ENCODE results near the gene MAGI2.

The MAGI2 gene

DNA sequence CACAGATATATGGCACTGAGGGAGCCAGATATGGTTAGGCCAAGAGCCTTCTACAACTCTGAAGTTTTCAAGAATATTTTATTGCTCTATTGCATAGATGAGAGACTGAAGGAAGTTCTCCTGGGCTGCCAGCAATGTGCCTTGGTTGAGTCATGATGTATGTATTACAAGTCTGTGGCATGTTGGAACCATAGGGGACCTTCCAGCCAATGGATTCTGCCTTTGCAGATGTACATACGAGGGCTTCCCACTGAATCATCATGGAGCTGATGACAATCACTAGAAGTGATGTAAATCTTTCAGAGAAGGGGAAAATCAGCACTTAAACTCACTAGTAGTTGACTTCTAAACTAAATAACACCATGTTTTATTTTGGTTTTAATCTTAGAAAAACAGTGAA is 1235.4 kb downstream of the MAGI2 start:
- H3K4me3 ChIP-seq (ENCODE audit: low read length) = no peak overlapping the region
- no peaks in the 10 kb centered on the region for H3K36me3 ChIP-seq (ENCODE audit: control insufficient read depth, insufficient read depth, low read length, severe bottlenecking)
- H3K4me1 ChIP-seq (ENCODE audit: control insufficient read depth, insufficient read depth, low read length) = peaks cover 10% of the 10 kb centered on the region
- no peak for DNase-seq (ENCODE audit: low read depth)
- H3K9ac ChIP-seq (ENCODE audit: low read length) = no peak overlapping the region
- no peaks in the 10 kb centered on the region for H3K9me3 ChIP-seq (ENCODE audit: control insufficient read depth, low read length)
- no peaks in the 10 kb centered on the region for H3K27me3 ChIP-seq (replicated peaks; ENCODE audit: control insufficient read depth, insufficient read depth, low read length)

DNA sequence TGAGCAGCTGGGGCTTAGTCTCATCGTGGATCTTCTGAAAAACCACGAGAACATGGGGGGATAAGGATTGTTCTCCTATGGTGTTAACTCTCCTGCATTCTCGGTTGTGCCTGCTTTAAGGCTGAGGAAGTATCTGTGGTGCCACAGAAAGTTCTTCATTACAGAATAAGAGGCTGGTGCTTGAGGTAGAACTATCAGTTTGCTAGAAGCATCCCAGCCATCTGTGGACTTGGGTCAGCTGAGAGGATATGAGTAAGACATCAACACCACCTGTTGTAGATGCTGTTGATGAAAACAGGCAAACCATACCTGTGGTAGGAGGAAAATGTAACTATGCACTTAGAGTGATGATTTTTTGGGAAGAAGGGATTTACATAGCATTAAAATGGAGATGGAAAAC is 1238.3 kb downstream of the MAGI2 start:
- Histone ChIP-seq H3K36me3 (ENCODE audit: control insufficient read depth, insufficient read depth, low read length, severe bottlenecking) (no peaks in the 10 kb centered on the region), H3K4me3 (ENCODE audit: low read length) (no peak overlapping the region), H3K27me3 (replicated peaks; ENCODE audit: control insufficient read depth, insufficient read depth, low read length) (no peaks in the 10 kb centered on the region), H3K9ac (ENCODE audit: low read length) (no peak overlapping the region), H3K4me1 (ENCODE audit: control insufficient read depth, insufficient read depth, low read length) (no peaks in the 10 kb centered on the region), H3K9me3 (ENCODE audit: control insufficient read depth, low read length) (no peaks in the 10 kb centered on the region)
- no peak for DNase-seq (ENCODE audit: low read depth)

DNA sequence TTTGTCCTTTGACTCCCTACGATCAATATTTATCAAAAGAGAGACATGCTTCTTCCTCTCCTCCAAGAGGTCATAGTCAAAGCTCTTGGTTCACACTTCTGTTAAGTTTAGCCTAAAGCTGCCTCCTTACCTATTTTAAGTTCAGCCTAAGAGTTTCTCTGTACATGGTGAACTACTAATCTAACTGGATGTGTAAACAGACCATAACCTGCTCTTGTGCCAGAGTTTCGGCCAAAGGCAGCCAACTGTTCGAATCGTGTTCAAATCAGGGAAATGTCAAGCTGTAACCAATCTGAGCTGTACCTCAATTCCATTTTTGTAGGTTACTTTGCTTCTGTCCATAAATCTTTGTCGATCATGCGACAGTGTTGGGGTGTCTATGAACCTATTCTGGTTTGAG is 1240.1 kb downstream of the MAGI2 start:
- DNase-seq (ENCODE audit: low read depth) = no peak
- Histone ChIP-seq H3K9ac (ENCODE audit: low read length) (no peak overlapping the region), H3K36me3 (ENCODE audit: control insufficient read depth, insufficient read depth, low read length, severe bottlenecking) (no peaks in the 10 kb centered on the region), H3K9me3 (ENCODE audit: control insufficient read depth, low read length) (no peaks in the 10 kb centered on the region), H3K4me3 (ENCODE audit: low read length) (no peak overlapping the region), H3K27me3 (replicated peaks; ENCODE audit: control insufficient read depth, insufficient read depth, low read length) (no peaks in the 10 kb centered on the region), H3K4me1 (ENCODE audit: control insufficient read depth, insufficient read depth, low read length) (no peaks in the 10 kb centered on the region)

DNA sequence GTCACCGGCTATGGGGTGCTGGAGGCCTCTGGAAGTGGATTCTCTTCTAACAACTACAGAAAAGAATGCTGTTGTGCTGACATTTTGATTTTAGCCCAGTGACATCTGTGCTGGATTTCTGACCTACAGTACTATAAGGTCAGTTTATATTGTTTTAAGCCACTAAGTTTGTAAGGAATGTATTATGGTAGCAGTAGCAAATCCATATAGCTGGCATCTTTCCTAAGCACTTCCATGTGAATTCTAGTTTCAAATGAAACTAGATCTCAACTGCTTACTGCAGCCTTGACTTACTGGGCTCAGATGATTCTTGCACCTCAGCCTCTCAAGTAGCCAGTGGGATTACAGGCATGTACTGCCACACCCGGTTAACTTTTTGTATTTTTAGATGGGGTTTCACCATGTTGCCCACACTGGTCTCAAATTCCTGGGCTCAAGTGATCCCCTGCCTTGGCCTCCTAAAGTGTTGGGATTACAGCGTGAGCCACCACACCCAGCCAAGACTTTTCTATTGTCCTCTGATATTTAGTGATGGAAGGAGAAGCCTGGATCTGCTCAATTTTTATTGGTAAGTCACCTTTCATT is 1240.9 kb downstream of the MAGI2 start:
- Histone ChIP-seq H3K36me3 (ENCODE audit: control insufficient read depth, insufficient read depth, low read length, severe bottlenecking) (no peaks in the 10 kb centered on the region), H3K4me3 (ENCODE audit: low read length) (no peak overlapping the region), H3K4me1 (ENCODE audit: control insufficient read depth, insufficient read depth, low read length) (no peaks in the 10 kb centered on the region), H3K9ac (ENCODE audit: low read length) (no peak overlapping the region), H3K27me3 (replicated peaks; ENCODE audit: control insufficient read depth, insufficient read depth, low read length) (no peaks in the 10 kb centered on the region), H3K9me3 (ENCODE audit: control insufficient read depth, low read length) (no peaks in the 10 kb centered on the region)
- no peak for DNase-seq (ENCODE audit: low read depth)

DNA sequence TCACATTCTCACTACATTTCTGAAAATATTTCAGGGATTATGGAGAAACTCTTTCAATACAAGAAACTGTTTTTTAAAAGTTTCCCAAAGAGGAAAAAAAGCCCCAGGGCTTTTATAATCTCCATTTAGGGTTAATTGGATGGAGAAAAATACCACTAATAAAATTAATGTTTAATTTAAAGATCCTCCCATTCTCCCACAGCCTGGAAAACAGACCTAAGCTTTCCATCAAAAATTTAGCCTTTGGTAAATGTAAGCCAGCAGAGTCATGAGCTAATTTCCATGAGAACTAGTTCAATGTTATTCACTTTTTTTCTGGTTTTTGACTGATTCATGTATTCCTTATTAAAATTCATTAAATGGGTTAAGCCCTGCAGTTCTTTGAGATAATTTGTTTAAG is 1246.2 kb downstream of the MAGI2 start:
- Histone ChIP-seq H3K27me3 (replicated peaks; ENCODE audit: control insufficient read depth, insufficient read depth, low read length) (no peaks in the 10 kb centered on the region), H3K4me1 (ENCODE audit: control insufficient read depth, insufficient read depth, low read length) (no peaks in the 10 kb centered on the region), H3K9ac (ENCODE audit: low read length) (no peak overlapping the region), H3K36me3 (ENCODE audit: control insufficient read depth, insufficient read depth, low read length, severe bottlenecking) (no peaks in the 10 kb centered on the region), H3K9me3 (ENCODE audit: control insufficient read depth, low read length) (no peaks in the 10 kb centered on the region), H3K4me3 (ENCODE audit: low read length) (no peak overlapping the region)
- DNase-seq (ENCODE audit: low read depth) = no peak

DNA sequence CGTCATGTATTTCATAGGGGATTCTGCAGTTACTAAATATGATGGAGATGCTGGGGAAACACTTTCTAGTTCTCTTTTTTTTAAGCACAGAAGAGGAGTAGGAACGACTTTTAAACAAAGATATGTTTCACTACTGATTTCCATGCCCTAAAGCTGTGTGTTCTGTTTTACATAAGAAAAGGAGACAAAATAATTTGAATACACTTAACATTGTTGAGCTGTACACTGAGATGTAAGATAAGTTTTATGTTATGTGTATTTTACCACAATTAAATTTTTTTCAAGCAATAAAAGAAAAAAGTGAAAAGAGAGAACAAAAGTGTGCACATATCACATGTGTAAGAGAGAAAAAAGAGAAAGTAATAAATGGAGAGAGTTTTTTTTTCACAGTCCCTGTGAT is 1246.7 kb downstream of the MAGI2 start:
- no peaks in the 10 kb centered on the region for H3K36me3 ChIP-seq (ENCODE audit: control insufficient read depth, insufficient read depth, low read length, severe bottlenecking)
- no peak for DNase-seq (ENCODE audit: low read depth)
- no peaks in the 10 kb centered on the region for H3K9me3 ChIP-seq (ENCODE audit: control insufficient read depth, low read length)

DNA sequence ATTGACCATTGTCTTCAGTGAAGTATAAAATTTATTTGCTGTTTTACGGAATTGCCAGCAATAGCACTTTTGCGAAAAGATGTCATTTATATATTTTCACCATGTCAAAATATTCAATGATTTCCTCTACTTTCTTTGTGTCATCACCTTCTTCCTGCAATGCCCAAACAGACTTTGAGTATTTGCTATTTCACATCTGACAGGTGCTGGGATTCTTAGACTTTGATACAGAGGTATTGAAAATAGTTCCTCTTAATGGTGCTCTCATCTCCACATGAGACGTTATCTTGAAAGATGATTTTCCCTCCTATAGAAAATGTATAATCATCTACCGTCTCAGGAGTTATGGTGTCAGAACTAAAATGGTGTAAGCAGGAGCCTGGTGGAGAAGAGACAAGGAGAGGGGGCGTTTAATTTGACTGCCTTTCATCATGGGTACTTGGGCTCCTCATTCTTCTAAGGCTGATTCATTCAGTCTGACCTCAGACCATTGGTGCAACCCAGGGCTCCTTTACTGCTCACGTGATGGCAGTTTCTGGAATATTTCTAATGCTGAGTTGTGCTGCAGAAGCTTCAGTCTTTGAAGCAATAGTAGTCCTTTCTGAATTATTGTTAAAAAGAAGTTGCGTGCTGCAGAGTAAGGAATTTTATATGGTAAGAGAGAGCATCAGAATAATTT is 1250.3 kb downstream of the MAGI2 start:
- H3K27me3 ChIP-seq (replicated peaks; ENCODE audit: control insufficient read depth, insufficient read depth, low read length) = no peaks in the 10 kb centered on the region
- no peak overlapping the region for H3K4me3 ChIP-seq (ENCODE audit: low read length)
- no peaks in the 10 kb centered on the region for H3K9me3 ChIP-seq (ENCODE audit: control insufficient read depth, low read length)
- no peak overlapping the region for H3K9ac ChIP-seq (ENCODE audit: low read length)
- DNase-seq (ENCODE audit: low read depth) = no peak
- H3K4me1 ChIP-seq (ENCODE audit: control insufficient read depth, insufficient read depth, low read length) = peaks cover 9% of the 10 kb centered on the region
- H3K36me3 ChIP-seq (ENCODE audit: control insufficient read depth, insufficient read depth, low read length, severe bottlenecking) = no peaks in the 10 kb centered on the region

More for the DNA sequence above, 1246.7 kb downstream of the MAGI2 start:
- Histone ChIP-seq H3K4me1 (ENCODE audit: control insufficient read depth, insufficient read depth, low read length) (no peaks in the 10 kb centered on the region), H3K9ac (ENCODE audit: low read length) (no peak overlapping the region), H3K27me3 (replicated peaks; ENCODE audit: control insufficient read depth, insufficient read depth, low read length) (no peaks in the 10 kb centered on the region), H3K4me3 (ENCODE audit: low read length) (no peak overlapping the region)

DNA sequence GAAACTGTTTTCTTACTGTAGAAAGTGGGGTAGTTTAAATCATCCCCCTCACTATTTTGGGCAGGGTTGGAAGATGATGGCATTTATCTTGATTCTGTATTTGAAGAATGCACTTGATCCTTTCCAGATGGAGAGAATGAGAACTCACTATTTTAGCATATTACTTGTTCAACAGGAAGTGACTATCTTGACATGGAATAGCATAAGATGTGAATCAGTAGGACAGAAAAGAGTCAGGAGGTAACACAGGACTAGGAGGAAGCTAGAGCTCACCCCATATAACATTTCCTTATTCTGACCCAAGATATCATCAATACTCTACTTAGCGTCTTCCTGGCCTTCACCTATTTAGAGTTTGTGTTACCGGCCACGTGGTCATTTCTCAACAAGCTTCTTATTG is 1254.7 kb downstream of the MAGI2 start:
- DNase-seq (ENCODE audit: low read depth) = peak; percentile 38
- Histone ChIP-seq H3K27me3 (replicated peaks; ENCODE audit: control insufficient read depth, insufficient read depth, low read length) (no peaks in the 10 kb centered on the region), H3K36me3 (ENCODE audit: control insufficient read depth, insufficient read depth, low read length, severe bottlenecking) (no peaks in the 10 kb centered on the region), H3K4me1 (ENCODE audit: control insufficient read depth, insufficient read depth, low read length) (peaks cover 28% of the 10 kb centered on the region), H3K9me3 (ENCODE audit: control insufficient read depth, low read length) (no peaks in the 10 kb centered on the region), H3K9ac (ENCODE audit: low read length) (no peak overlapping the region), H3K4me3 (ENCODE audit: low read length) (no peak overlapping the region)

DNA sequence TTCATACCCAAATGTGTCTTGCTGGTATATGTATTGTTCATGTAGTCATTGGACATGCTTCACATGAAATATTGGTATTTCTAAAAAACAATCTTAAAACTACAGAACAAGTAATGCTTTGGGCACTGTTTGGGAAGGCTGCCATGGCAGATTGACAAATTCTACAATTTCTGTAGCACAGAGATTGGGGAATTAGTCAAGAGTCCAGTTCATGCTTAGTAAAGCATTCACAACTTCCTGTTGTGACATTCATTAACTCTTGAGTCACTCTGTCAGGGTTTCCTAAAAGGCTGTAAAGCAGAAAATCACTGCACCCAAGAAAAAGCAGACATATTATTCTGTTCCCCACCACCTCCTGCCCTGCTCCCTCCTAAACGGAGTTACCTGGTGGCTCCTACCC is 1256.0 kb downstream of the MAGI2 start:
- peaks cover 28% of the 10 kb centered on the region for H3K4me1 ChIP-seq (ENCODE audit: control insufficient read depth, insufficient read depth, low read length)
- no peak overlapping the region for H3K4me3 ChIP-seq (ENCODE audit: low read length)
- no peak overlapping the region for H3K9ac ChIP-seq (ENCODE audit: low read length)
- H3K27me3 ChIP-seq (replicated peaks; ENCODE audit: control insufficient read depth, insufficient read depth, low read length) = no peaks in the 10 kb centered on the region
- DNase-seq (ENCODE audit: low read depth) = peak; percentile 77
- no peaks in the 10 kb centered on the region for H3K9me3 ChIP-seq (ENCODE audit: control insufficient read depth, low read length)
- H3K36me3 ChIP-seq (ENCODE audit: control insufficient read depth, insufficient read depth, low read length, severe bottlenecking) = no peaks in the 10 kb centered on the region

DNA sequence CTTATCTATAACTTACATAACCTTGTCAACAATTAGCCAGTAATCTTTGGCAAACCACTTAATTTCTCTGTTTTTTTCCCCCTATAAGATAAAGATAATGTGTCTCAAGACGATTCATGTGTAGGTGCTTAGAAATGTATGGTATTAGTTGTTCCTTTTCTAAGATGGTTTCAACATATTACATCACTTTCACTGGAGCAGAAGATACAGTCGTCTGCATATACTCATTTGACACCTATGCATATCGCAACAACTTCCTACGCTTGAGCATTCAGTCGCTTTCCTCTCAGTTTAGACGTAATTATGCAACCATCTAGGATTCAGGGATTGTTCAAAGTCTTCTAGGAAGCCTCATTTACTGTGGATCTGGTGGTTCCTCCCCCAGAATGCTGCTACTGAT is 1258.2 kb downstream of the MAGI2 start:
- H3K9me3 ChIP-seq (ENCODE audit: control insufficient read depth, low read length) = no peaks in the 10 kb centered on the region
- DNase-seq (ENCODE audit: low read depth) = no peak
- H3K9ac ChIP-seq (ENCODE audit: low read length) = no peak overlapping the region
- no peaks in the 10 kb centered on the region for H3K36me3 ChIP-seq (ENCODE audit: control insufficient read depth, insufficient read depth, low read length, severe bottlenecking)
- no peaks in the 10 kb centered on the region for H3K27me3 ChIP-seq (replicated peaks; ENCODE audit: control insufficient read depth, insufficient read depth, low read length)
- H3K4me3 ChIP-seq (ENCODE audit: low read length) = no peak overlapping the region
- H3K4me1 ChIP-seq (ENCODE audit: control insufficient read depth, insufficient read depth, low read length) = peaks cover 28% of the 10 kb centered on the region

DNA sequence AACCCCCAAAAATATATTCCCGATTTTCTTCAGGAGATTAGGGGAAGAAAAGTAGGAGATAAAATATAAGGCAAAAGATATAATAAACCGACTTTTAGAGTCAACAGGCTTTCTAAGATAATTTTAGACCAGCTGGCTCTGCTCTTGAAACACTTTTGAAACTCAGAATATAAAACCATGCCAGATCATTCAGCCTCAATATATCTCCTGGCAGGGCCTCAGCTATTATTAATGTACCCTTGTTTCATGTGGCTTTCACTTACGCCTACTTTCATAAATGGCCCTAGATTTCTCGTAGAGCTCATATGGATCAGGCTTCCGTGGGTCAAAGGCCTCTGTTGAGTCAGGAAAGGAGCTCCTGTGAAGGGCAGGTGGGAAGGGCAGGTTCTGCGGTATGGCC is 1258.9 kb downstream of the MAGI2 start:
- DNase-seq (ENCODE audit: low read depth) = no peak
- Histone ChIP-seq H3K9ac (ENCODE audit: low read length) (no peak overlapping the region), H3K4me1 (ENCODE audit: control insufficient read depth, insufficient read depth, low read length) (peaks cover 28% of the 10 kb centered on the region), H3K36me3 (ENCODE audit: control insufficient read depth, insufficient read depth, low read length, severe bottlenecking) (no peaks in the 10 kb centered on the region), H3K27me3 (replicated peaks; ENCODE audit: control insufficient read depth, insufficient read depth, low read length) (no peaks in the 10 kb centered on the region), H3K4me3 (ENCODE audit: low read length) (no peak overlapping the region), H3K9me3 (ENCODE audit: control insufficient read depth, low read length) (no peaks in the 10 kb centered on the region)

All from adipocyte (in vitro differentiated cells).